Peyer's patch (tissue), 4 donors: ENCODE data around the gene R3HDM2.

ENCODE experiments used
- POLR2A ChIP-seq, 2 donors: fragments of 450-650 bp; IDR thresholded peaks; one replicate each; pipeline ENCODE4 v1.5.1; 2017; ENCODE audit warnings: antibody characterized with exemption in 2 of 2, mild to moderate bottlenecking in 2 of 2, moderate library complexity in 2 of 2
- TF ChIP-seq, protein P1 (sequence below), 6 experiments: fragments of 450-650 bp in 4 of 6; fragments of 200-600 bp in 2 of 6; sonication (generic) in 1 of 6; IDR thresholded peaks; one replicate each; pipeline ENCODE4 v1.5.1; 2017 to 2019; ENCODE audit warnings: antibody characterized with exemption in 6 of 6, mild to moderate bottlenecking in 3 of 6, moderate library complexity in 1 of 6

DNA sequence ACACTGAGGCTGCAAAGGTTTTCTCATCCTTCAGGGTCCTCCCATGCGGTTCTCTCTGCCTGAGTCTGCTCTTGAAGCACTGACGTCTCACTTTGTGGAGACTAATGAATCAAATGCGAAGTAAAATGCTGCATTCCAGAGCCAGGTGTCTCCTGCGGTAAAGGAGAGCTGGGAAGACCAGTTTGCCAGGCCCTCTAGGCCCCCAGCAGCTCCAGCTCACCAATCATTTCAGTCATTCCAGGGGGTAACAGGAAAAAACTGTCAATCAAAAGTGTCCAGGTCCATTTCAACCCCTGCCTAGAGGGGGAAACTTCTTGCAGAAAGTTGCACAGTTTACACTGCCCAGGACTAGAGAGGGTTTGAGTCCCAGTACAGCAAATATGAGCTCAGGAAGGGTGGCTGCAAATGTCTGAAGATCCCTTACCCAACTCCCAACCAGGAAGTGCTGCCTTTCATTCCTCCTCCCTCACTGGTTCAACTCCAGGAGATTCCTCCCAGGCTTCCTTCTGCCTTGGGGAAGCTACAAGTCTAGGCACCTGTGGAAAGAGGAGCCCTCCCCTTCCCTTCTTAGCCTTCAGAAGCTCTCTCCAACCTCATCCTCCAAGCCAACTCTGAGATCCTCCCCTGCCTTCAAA is 217.0 kb downstream of the R3HDM2 start:
- TF ChIP-seq, protein P1, sequence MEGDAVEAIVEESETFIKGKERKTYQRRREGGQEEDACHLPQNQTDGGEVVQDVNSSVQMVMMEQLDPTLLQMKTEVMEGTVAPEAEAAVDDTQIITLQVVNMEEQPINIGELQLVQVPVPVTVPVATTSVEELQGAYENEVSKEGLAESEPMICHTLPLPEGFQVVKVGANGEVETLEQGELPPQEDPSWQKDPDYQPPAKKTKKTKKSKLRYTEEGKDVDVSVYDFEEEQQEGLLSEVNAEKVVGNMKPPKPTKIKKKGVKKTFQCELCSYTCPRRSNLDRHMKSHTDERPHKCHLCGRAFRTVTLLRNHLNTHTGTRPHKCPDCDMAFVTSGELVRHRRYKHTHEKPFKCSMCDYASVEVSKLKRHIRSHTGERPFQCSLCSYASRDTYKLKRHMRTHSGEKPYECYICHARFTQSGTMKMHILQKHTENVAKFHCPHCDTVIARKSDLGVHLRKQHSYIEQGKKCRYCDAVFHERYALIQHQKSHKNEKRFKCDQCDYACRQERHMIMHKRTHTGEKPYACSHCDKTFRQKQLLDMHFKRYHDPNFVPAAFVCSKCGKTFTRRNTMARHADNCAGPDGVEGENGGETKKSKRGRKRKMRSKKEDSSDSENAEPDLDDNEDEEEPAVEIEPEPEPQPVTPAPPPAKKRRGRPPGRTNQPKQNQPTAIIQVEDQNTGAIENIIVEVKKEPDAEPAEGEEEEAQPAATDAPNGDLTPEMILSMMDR (IDR thresholded peaks at IDR 0.05), result no peak
- TF ChIP-seq POLR2A (IDR thresholded peaks at IDR 0.05), result no peak
